ENCODE results near the gene FCHO1.

FCHO1 gene

GRCh38 chr19:17802137-17802858 lies 51.0 kb downstream of the FCHO1 start:
- TF ChIP-seq SUZ12 (IDR thresholded peaks at IDR 0.05) (no peak), LEF1 (IDR thresholded peaks at IDR 0.05; ENCODE audit: borderline replicate concordance) (no peak), FOXA1 (IDR thresholded peaks at IDR 0.05) (no peak), BHLHE40 (IDR thresholded peaks at IDR 0.05; ENCODE audit: borderline replicate concordance) (no peak), FOXK2 (IDR thresholded peaks at IDR 0.05) (no peak), SP1 (IDR thresholded peaks at IDR 0.05) (no peak), ZNF384 (IDR thresholded peaks at IDR 0.05) (no peak)
- ChIA-PET CTCF (interaction anchor here (0.8 kb wide), 1 partner anchor 136 kb away, joined by 5 read pairs; no protein-coding TSS in a partner anchor), POLR2A (no interaction called here)
- no peak for DNase-seq (ENCODE audit: extremely low spot score)

- POLR2A ChIA-PET: interaction anchor here (1.2 kb wide), 1 partner anchor 38 kb away, joined by 3 read pairs; no protein-coding TSS in a partner anchor
- CTCF ChIA-PET: interaction anchor here (0.6 to 0.8 kb wide), 3 partner anchors 28 to 887 kb away, joined by 3 to 9 read pairs (median 3); no protein-coding TSS in a partner anchor
- TF ChIP-seq ZNF384 (IDR thresholded peaks at IDR 0.05): no peak
- no peak for TF ChIP-seq FOXA1 (IDR thresholded peaks at IDR 0.05)
- no peak for TF ChIP-seq CTBP1 (IDR thresholded peaks at IDR 0.05; ENCODE audit: borderline replicate concordance)
- DNase-seq (ENCODE audit: extremely low spot score): no peak
These were observed 52.1 kb downstream of the FCHO1 start for GRCh38 chr19:17803264-17803896.

GRCh38 chr19:17805427-17805826 lies 54.1 kb downstream of the FCHO1 start:
- CTCF ChIA-PET: no interaction called here

GRCh38 chr19:17806945-17807344 lies 55.7 kb downstream of the FCHO1 start:
- no peak for TF ChIP-seq SUZ12 (IDR thresholded peaks at IDR 0.05)
- ChIA-PET CTCF (interaction anchor here (0.6 kb wide), 1 partner anchor 445 kb away, joined by 3 read pairs; no protein-coding TSS in a partner anchor), POLR2A (no interaction called here)
- no peak for DNase-seq (ENCODE audit: extremely low spot score)

More at GRCh38 chr19:17805427-17805826, 54.1 kb downstream of the FCHO1 start:
- POLR2A ChIA-PET: no interaction called here
- no peak for DNase-seq (ENCODE audit: extremely low spot score)
- no peak for TF ChIP-seq ZNF384 (IDR thresholded peaks at IDR 0.05)
- TF ChIP-seq SP1 (IDR thresholded peaks at IDR 0.05): no peak
- TF ChIP-seq ELF4 (IDR thresholded peaks at IDR 0.05): no peak
- TF ChIP-seq FOXK2 (IDR thresholded peaks at IDR 0.05): no peak
- no peak for TF ChIP-seq NFRKB (IDR thresholded peaks at IDR 0.05)
- TF ChIP-seq ARNT (IDR thresholded peaks at IDR 0.05): no peak
- no peak for TF ChIP-seq CTBP1 (IDR thresholded peaks at IDR 0.05; ENCODE audit: borderline replicate concordance)
- no peak for TF ChIP-seq L3MBTL2 (conservative IDR thresholded peaks at IDR 0.05)
- no peak for TF ChIP-seq FOXM1 (IDR thresholded peaks at IDR 0.05; ENCODE audit: borderline replicate concordance)

GRCh38 chr19:17807731-17808316 lies 56.5 kb downstream of the FCHO1 start:
- POLR2A ChIA-PET: no interaction called here
- TF ChIP-seq L3MBTL2 (conservative IDR thresholded peaks at IDR 0.05): no peak
- TF ChIP-seq LEF1 (IDR thresholded peaks at IDR 0.05; ENCODE audit: borderline replicate concordance): no peak
- TF ChIP-seq ARNT (IDR thresholded peaks at IDR 0.05): no peak
- no peak for TF ChIP-seq TARDBP (IDR thresholded peaks at IDR 0.05)
- no peak for TF ChIP-seq HDGF (IDR thresholded peaks at IDR 0.05; ENCODE audit: borderline replicate concordance)
- TF ChIP-seq PKNOX1 (IDR thresholded peaks at IDR 0.05): no peak
- TF ChIP-seq CTBP1 (IDR thresholded peaks at IDR 0.05; ENCODE audit: borderline replicate concordance): no peak
- no peak for TF ChIP-seq ZNF384 (IDR thresholded peaks at IDR 0.05)
- CTCF ChIA-PET: no interaction called here
- no peak for DNase-seq (ENCODE audit: extremely low spot score)

GRCh38 chr19:17811103-17811502 lies 59.8 kb downstream of the FCHO1 start:
- no peak for DNase-seq (ENCODE audit: extremely low spot score)
- TF ChIP-seq NFRKB (IDR thresholded peaks at IDR 0.05) (no peak), L3MBTL2 (conservative IDR thresholded peaks at IDR 0.05) (no peak), ARNT (IDR thresholded peaks at IDR 0.05) (no peak), ELF4 (IDR thresholded peaks at IDR 0.05) (no peak), FOXA1 (IDR thresholded peaks at IDR 0.05) (no peak), SP1 (IDR thresholded peaks at IDR 0.05) (no peak), PKNOX1 (IDR thresholded peaks at IDR 0.05) (no peak)
- ChIA-PET CTCF (no interaction called here), POLR2A (no interaction called here)

GRCh38 chr19:17811681-17812080 lies 60.4 kb downstream of the FCHO1 start:
- CTCF ChIA-PET: no interaction called here
- no peak for DNase-seq (ENCODE audit: extremely low spot score)
- POLR2A ChIA-PET: interaction anchor here (1.5 kb wide), 1 partner anchor 47 kb away, joined by 4 read pairs; no protein-coding TSS in a partner anchor

More at GRCh38 chr19:17811681-17812080, 60.4 kb downstream of the FCHO1 start:
- no peak for TF ChIP-seq FOXM1 (IDR thresholded peaks at IDR 0.05; ENCODE audit: borderline replicate concordance)
- no peak for TF ChIP-seq LEF1 (IDR thresholded peaks at IDR 0.05; ENCODE audit: borderline replicate concordance)
- no peak for TF ChIP-seq FOXA1 (IDR thresholded peaks at IDR 0.05)
- no peak for TF ChIP-seq PKNOX1 (IDR thresholded peaks at IDR 0.05)
- TF ChIP-seq NFRKB (IDR thresholded peaks at IDR 0.05): no peak
- no peak for TF ChIP-seq HDGF (IDR thresholded peaks at IDR 0.05; ENCODE audit: borderline replicate concordance)
- TF ChIP-seq ZNF384 (IDR thresholded peaks at IDR 0.05): no peak
- TF ChIP-seq BHLHE40 (IDR thresholded peaks at IDR 0.05; ENCODE audit: borderline replicate concordance): no peak
- TF ChIP-seq SUZ12 (IDR thresholded peaks at IDR 0.05): no peak
- no peak for TF ChIP-seq SP1 (IDR thresholded peaks at IDR 0.05)
- TF ChIP-seq FOXK2 (IDR thresholded peaks at IDR 0.05): no peak
- no peak for TF ChIP-seq ARNT (IDR thresholded peaks at IDR 0.05)
- TF ChIP-seq TARDBP (IDR thresholded peaks at IDR 0.05): no peak
- TF ChIP-seq ELF4 (IDR thresholded peaks at IDR 0.05): no peak
- no peak for TF ChIP-seq CTBP1 (IDR thresholded peaks at IDR 0.05; ENCODE audit: borderline replicate concordance)

Data from HEK293T (cell line).